ENCODE data around the gene PLCB4. TPM values are rescaled to one million over a fixed set of nuclear protein-coding genes. Genes with fewer than 3 reads are reported as not detected.
"Not testable (repeated sequence)": the region's sequence is repeated elsewhere in the genome, so short reads cannot be mapped to it uniquely, and the experiment has no call there.

The PLCB4 gene
- total RNA-seq, 4 donors from 2014 or later, result 30.7 to 61.8 (median 47.6) TPM

DNA sequence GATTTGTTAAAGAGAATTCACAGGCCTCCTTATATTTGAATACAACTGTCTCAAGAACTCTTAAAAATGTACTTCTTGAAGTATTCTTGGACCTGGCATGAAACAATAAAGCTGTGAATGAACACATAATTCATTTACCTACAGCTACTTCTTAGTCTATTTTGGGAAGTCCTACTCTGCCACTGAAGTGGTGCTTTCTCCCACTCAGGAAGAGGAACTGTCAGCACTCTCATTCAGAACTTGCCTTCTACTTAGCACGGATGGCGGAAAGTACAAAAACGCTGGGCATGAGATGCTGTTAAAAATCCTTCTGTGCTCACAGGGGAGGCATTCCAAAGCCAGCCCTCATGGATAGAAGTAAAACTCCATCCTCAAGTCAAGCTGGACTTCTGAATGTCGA lies 300.7 kb downstream of the PLCB4 start:
- no peak for TF ChIP-seq POLR2AphosphoS5 (IDR thresholded peaks at IDR 0.05)
- no peak for TF ChIP-seq EP300 (IDR thresholded peaks at IDR 0.05)
- TF ChIP-seq POLR2A (IDR thresholded peaks at IDR 0.05; ENCODE audit: low read depth), result no peak
- TF ChIP-seq, protein P1, sequence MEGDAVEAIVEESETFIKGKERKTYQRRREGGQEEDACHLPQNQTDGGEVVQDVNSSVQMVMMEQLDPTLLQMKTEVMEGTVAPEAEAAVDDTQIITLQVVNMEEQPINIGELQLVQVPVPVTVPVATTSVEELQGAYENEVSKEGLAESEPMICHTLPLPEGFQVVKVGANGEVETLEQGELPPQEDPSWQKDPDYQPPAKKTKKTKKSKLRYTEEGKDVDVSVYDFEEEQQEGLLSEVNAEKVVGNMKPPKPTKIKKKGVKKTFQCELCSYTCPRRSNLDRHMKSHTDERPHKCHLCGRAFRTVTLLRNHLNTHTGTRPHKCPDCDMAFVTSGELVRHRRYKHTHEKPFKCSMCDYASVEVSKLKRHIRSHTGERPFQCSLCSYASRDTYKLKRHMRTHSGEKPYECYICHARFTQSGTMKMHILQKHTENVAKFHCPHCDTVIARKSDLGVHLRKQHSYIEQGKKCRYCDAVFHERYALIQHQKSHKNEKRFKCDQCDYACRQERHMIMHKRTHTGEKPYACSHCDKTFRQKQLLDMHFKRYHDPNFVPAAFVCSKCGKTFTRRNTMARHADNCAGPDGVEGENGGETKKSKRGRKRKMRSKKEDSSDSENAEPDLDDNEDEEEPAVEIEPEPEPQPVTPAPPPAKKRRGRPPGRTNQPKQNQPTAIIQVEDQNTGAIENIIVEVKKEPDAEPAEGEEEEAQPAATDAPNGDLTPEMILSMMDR (IDR thresholded peaks at IDR 0.05), result no peak
- intact Hi-C loops (cut with DNase I), result no loop called here
- 87% methylated on average over 4 of the region's 4 CpGs for WGBS

DNA sequence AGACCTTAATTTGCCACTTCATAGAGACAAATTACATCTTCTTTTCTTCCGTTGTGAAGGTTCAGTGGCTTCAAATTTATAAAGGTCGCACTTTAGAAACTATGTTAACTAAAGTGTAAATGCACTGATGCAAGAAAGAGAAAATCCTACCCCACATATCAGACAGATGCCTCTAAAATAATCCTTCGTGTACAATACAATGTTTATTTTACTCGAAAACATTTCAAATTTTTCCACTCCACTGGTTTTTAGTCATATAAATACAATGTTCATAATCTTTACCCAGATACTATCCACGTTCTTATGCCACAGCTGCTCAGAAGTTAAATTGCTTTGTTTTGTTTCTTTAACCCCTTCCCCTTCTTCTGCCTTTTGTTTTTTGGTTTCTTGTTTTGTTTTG lies 305.2 kb downstream of the PLCB4 start:
- TF ChIP-seq POLR2AphosphoS5 (IDR thresholded peaks at IDR 0.05), result no peak
- no peak for TF ChIP-seq EP300 (IDR thresholded peaks at IDR 0.05)
- TF ChIP-seq POLR2A (IDR thresholded peaks at IDR 0.05; ENCODE audit: low read depth), result no peak
- TF ChIP-seq, protein P1 (IDR thresholded peaks at IDR 0.05), result no peak
- no peak for DNase-seq (ENCODE audit: extremely low spot score)
- H3K4me3 ChIP-seq, result no peak overlapping the region
- no peak overlapping the region for H3K27ac ChIP-seq (replicated peaks in 1 of 4)
- peaks cover 0 to 4% (median 0%) of the 10 kb centered on the region in 4 donors for H3K36me3 ChIP-seq
- peaks cover 12 to 41% (median 27%) of the 10 kb centered on the region in 4 donors for H3K4me1 ChIP-seq
- H3K27me3 ChIP-seq, result no peaks in the 10 kb centered on the region
- no peaks in the 10 kb centered on the region for H3K9me3 ChIP-seq
- intact Hi-C loops (cut with DNase I), result no loop called here
- 65% methylated on average over 5 of the region's 5 CpGs for WGBS

More for the DNA sequence above, 300.7 kb downstream of the PLCB4 start:
- Histone ChIP-seq H3K27me3 (no peaks in the 10 kb centered on the region), H3K4me3 (no peak overlapping the region), H3K27ac (replicated peaks in 1 of 4) (no peak overlapping the region), H3K4me1 (peaks cover 0 to 26% (median 14%) of the 10 kb centered on the region in 4 donors), H3K36me3 (peaks cover 0 to 4% (median 0%) of the 10 kb centered on the region in 4 donors), H3K9me3 (no peaks in the 10 kb centered on the region)
- DNase-seq (ENCODE audit: extremely low spot score), result no peak

DNA sequence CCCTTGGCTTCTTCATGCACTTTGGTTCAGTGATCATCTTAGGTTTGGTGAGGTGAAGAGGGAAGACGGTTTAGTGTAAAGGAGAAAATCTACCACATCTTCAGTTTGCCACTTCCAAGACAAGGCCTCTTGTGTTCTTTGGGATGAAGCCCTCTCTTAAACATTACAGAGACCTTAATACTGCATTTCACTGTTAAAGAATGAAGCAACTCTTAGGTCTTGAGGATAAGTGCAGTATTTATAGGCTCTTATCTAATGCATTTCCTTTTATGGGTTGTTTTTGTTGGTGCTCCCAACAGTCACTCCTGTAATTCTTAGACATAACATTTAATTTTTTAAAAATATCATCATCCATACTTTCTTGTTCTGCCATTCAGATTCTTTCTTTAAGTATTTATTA lies 305.6 kb downstream of the PLCB4 start:
- H3K9me3 ChIP-seq, result no peaks in the 10 kb centered on the region
- H3K27me3 ChIP-seq, result no peaks in the 10 kb centered on the region
- H3K4me3 ChIP-seq, result no peak overlapping the region
- no peak overlapping the region for H3K27ac ChIP-seq (replicated peaks in 1 of 4)
- WGBS, result 92% methylated on average over 1 of the region's 1 CpG
- TF ChIP-seq EP300 (IDR thresholded peaks at IDR 0.05) (no peak), POLR2AphosphoS5 (IDR thresholded peaks at IDR 0.05) (no peak), POLR2A (IDR thresholded peaks at IDR 0.05; ENCODE audit: low read depth) (no peak)
- TF ChIP-seq, protein P1 (IDR thresholded peaks at IDR 0.05), result no peak
- intact Hi-C loops (cut with DNase I), result no loop called here
- peaks cover 0 to 4% (median 0%) of the 10 kb centered on the region in 4 donors for H3K36me3 ChIP-seq
- peaks cover 12 to 37% (median 26%) of the 10 kb centered on the region in 4 donors for H3K4me1 ChIP-seq
- DNase-seq (ENCODE audit: extremely low spot score), result no peak

DNA sequence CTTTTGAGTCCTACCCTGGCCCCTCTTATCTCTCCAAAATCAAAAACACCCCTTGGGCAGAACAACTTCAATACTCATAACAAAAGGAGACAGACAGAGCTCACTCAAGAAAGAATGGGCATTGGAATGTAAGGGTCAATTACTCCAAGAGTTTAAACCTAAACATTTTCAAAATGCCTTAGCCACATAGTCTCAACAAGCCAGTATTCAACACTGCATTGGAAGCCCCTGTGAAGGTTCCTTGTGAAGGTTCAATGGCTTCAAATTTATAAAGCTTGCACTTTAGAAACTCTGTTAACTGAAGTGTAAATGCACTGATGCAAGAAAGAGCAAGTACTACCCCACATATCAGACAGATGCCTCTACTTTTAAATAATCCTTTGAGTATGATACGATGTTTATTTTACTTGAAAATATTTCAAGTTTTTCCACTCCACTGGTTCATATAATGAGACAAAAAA lies 306.4 kb downstream of the PLCB4 start:
- H3K36me3 ChIP-seq, result no peaks in the 10 kb centered on the region
- intact Hi-C loops (cut with DNase I), result no loop called here
- H3K9me3 ChIP-seq, result no peaks in the 10 kb centered on the region
- no peak for DNase-seq (ENCODE audit: extremely low spot score)
- H3K4me1 ChIP-seq, result peaks cover 12 to 34% (median 26%) of the 10 kb centered on the region in 4 donors
- no peak overlapping the region for H3K27ac ChIP-seq (replicated peaks in 1 of 4)
- 63% methylated on average over 1 of the region's 1 CpG for WGBS
- H3K27me3 ChIP-seq, result no peaks in the 10 kb centered on the region
- no peak for TF ChIP-seq POLR2A (IDR thresholded peaks at IDR 0.05; ENCODE audit: low read depth)
- TF ChIP-seq EP300 (IDR thresholded peaks at IDR 0.05), result no peak
- TF ChIP-seq POLR2AphosphoS5 (IDR thresholded peaks at IDR 0.05), result no peak
- TF ChIP-seq, protein P1 (IDR thresholded peaks at IDR 0.05), result no peak
- H3K4me3 ChIP-seq, result no peak overlapping the region

DNA sequence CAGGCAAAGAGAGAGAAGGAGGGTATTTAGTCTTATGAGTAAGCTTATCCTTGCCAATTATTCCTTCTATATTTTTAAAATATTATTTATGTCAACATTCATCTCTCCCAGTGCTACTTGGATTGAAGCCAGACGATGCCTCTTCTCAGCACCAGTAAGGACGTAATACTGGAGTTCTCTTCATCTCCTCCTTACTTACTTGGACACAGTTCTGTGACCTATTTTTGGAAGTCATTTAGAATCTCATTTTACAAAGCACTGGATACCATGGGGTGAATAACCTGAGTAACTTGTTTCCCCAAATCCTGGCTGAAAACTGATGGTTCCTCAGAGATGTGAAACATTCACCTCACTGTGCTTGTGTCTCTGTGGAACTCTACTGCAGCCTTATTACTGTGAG lies 308.1 kb downstream of the PLCB4 start:
- H3K27ac ChIP-seq (replicated peaks in 1 of 4), result no peak overlapping the region
- intact Hi-C loops (cut with DNase I), result no loop called here
- H3K4me1 ChIP-seq, result peaks cover 12 to 34% (median 26%) of the 10 kb centered on the region in 4 donors
- peaks cover 0 to 17% (median 2%) of the 10 kb centered on the region in 4 donors for H3K36me3 ChIP-seq
- no peak for TF ChIP-seq POLR2A (IDR thresholded peaks at IDR 0.05; ENCODE audit: low read depth)
- TF ChIP-seq POLR2AphosphoS5 (IDR thresholded peaks at IDR 0.05), result no peak
- TF ChIP-seq EP300 (IDR thresholded peaks at IDR 0.05), result no peak
- TF ChIP-seq, protein P1 (IDR thresholded peaks at IDR 0.05), result no peak
- no peaks in the 10 kb centered on the region for H3K9me3 ChIP-seq
- no peak overlapping the region for H3K4me3 ChIP-seq
- WGBS, result 48% methylated on average over 2 of the region's 2 CpGs
- DNase-seq (ENCODE audit: extremely low spot score), result no peak
- H3K27me3 ChIP-seq, result no peaks in the 10 kb centered on the region

DNA sequence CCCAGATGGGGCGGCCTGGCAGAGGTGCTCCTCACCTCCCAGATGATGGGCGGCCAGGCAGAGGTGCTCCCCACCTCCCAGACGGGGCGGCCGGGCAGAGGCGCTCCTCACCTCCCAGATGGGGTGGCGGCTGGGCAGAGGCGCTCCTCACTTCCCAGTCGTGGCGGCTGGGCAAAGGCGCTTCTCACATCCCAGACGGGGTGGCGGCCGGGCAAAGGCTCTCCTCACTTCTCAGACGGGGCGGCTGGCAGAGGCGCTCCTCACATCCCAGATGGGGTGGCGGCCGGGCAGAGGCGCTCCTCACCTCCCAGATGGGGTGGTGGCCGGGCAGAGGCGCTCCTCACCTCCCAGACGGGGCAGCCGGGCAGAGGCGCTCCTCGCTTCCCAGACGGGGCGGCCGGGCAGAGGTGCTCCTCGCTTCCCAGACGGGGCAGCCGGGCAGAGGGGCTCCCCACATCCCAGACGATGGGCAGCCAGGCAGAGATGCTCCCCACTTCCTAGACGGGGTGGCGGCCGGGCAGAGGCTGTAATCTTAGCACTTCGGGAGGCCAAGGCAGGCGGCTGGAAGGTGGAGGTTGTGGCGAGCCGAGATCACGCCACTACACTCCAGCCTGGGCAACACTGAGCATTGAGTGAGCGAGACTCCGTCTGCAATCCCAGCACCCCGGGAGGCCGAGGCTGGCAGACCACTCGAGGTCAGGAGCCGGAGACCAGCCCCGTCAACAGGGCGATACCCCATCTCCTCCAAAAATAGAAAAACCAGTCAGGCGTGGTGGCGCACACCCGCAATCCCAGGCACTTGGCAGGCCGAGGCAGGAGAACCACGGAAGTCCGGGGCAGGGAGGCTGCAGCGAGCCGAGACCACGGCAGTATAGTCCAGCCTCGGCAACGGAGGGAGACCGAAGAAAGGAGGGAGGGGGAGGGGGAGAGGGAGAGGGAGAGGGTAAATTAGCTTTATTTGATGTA lies 316.7 kb downstream of the PLCB4 start:
- WGBS, result 94% methylated on average over 36 of the region's 61 CpGs

More for the DNA sequence above, 316.7 kb downstream of the PLCB4 start:
- peaks cover 0 to 47% (median 21%) of the 10 kb centered on the region in 4 donors for H3K36me3 ChIP-seq
- intact Hi-C loops (cut with DNase I); H3K4me3 ChIP-seq; H3K27ac ChIP-seq (replicated peaks in 1 of 4); DNase-seq (ENCODE audit: extremely low spot score); H3K27me3 ChIP-seq; H3K4me1 ChIP-seq; H3K9me3 ChIP-seq: not testable (repeated sequence)
